Hepatocyte (in vitro differentiated cells): ENCODE data around the gene ZMIZ1.

Experiments used
- CTCF ChIP-seq: fragments of 200-600 bp; sonication (generic); IDR thresholded peaks from 2 replicates; pipeline ENCODE4 v1.5.1; 2016; ENCODE audit warnings: antibody characterized with exemption, mild to moderate bottlenecking; ENCODE audit not compliant: poor library complexity
- EZH2 ChIP-seq: fragments of 200-600 bp; sonication (generic); IDR thresholded peaks from 2 replicates; pipeline ENCODE4 v1.6.1; 2016; ENCODE audit warnings: antibody characterized with exemption, mild to moderate bottlenecking, borderline replicate concordance
- EZH2phosphoT487 ChIP-seq: fragments of 200-600 bp; sonication (generic); IDR thresholded peaks from one replicate; pipeline ENCODE4 v1.6.1; 2018; ENCODE audit warnings: antibody characterized with exemption, mild to moderate bottlenecking, low read depth, moderate library complexity; ENCODE audit not compliant: unreplicated experiment, severe bottlenecking

GRCh38 chr10:79331226-79331625 is 262.5 kb downstream of the ZMIZ1 start:
- TF ChIP-seq CTCF (no peak), EZH2 (no peak), EZH2phosphoT487 (no peak)
